MG63 (cell line): ENCODE measurements around the gene SLC39A9. TPM values are rescaled to one million over a fixed set of nuclear protein-coding genes. Genes with fewer than 3 reads are reported as not detected.
"Not testable (repeated sequence)": the region's sequence is repeated elsewhere in the genome, so short reads cannot be mapped to it uniquely, and the experiment has no call there.

ENCODE experiments used
- DNase-seq: peaks from one replicate; pipeline ENCODE4 v3.0.0-alpha.2; 2020
- H3K27me3 ChIP-seq: fragments of 250-450 bp; sonication (Bioruptor Pico); 2 replicates; pipeline ENCODE4 v1.5.1; 2020; ENCODE audit warnings: mild to moderate bottlenecking, moderate library complexity
- H3K36me3 ChIP-seq: fragments of 250-450 bp; sonication (Bioruptor Pico); 2 replicates; pipeline ENCODE4 v1.5.1; 2020; ENCODE audit warnings: mild to moderate bottlenecking, moderate library complexity
- H3K4me3 ChIP-seq: fragments of 250-450 bp; sonication (Bioruptor Pico); 2 replicates; pipeline ENCODE4 v1.5.1; 2020; ENCODE audit warnings: mild to moderate bottlenecking, moderate library complexity
- H3K9me3 ChIP-seq: fragments of 250-450 bp; sonication (Bioruptor Pico); 2 replicates; pipeline ENCODE4 v1.5.1; 2020; ENCODE audit warnings: mild to moderate bottlenecking, moderate library complexity
- total RNA-seq: library from RNA; depleted of rRNA; stranded (reverse); fragments of >200 nt; shearing (Covaris generic); gene quantifications from 2 replicates; pipeline ENCODE4 v1.2.3, GENCODE V29; 2014; ENCODE audit warnings: low replicate concordance

SLC39A9 gene
- total RNA-seq, 1 experiment from 2014 or later, result 54.2 TPM

- H3K4me3 ChIP-seq, result no peak overlapping the region
- H3K9me3 ChIP-seq, result no peaks in the 10 kb centered on the region
- no peaks in the 10 kb centered on the region for H3K27me3 ChIP-seq
- peaks cover 9% of the 10 kb centered on the region for H3K36me3 ChIP-seq
- no peak for DNase-seq
Observed at GRCh38 chr14:69439521-69440270, 41.2 kb downstream of the SLC39A9 start.

- no peak for DNase-seq
Observed at GRCh38 chr14:69441948-69442347, 43.5 kb downstream of the SLC39A9 start.

GRCh38 chr14:69443296-69443805, 44.9 kb downstream of the SLC39A9 start:
- no peaks in the 10 kb centered on the region for H3K27me3 ChIP-seq
- no peak for DNase-seq

More at GRCh38 chr14:69441948-69442347, 43.5 kb downstream of the SLC39A9 start:
- H3K36me3 ChIP-seq, result peaks cover 9% of the 10 kb centered on the region
- no peaks in the 10 kb centered on the region for H3K9me3 ChIP-seq
- no peaks in the 10 kb centered on the region for H3K27me3 ChIP-seq
- H3K4me3 ChIP-seq, result no peak overlapping the region

GRCh38 chr14:69449216-69449615, 50.7 kb downstream of the SLC39A9 start:
- no peaks in the 10 kb centered on the region for H3K27me3 ChIP-seq
- no peaks in the 10 kb centered on the region for H3K9me3 ChIP-seq
- no peak for DNase-seq
- no peak overlapping the region for H3K4me3 ChIP-seq
- no peaks in the 10 kb centered on the region for H3K36me3 ChIP-seq

More at GRCh38 chr14:69443296-69443805, 44.9 kb downstream of the SLC39A9 start:
- no peaks in the 10 kb centered on the region for H3K9me3 ChIP-seq
- peaks cover 9% of the 10 kb centered on the region for H3K36me3 ChIP-seq
- no peak overlapping the region for H3K4me3 ChIP-seq

GRCh38 chr14:69451941-69452340, 53.4 kb downstream of the SLC39A9 start:
- Histone ChIP-seq H3K36me3 (no peaks in the 10 kb centered on the region), H3K27me3 (no peaks in the 10 kb centered on the region), H3K9me3 (no peaks in the 10 kb centered on the region), H3K4me3 (no peak overlapping the region)
- DNase-seq, result no peak

GRCh38 chr14:69458350-69458749, 59.9 kb downstream of the SLC39A9 start:
- H3K36me3 ChIP-seq, result peaks cover 10% of the 10 kb centered on the region; the same call in 1 of the 2 replicates
- no peak for DNase-seq

GRCh38 chr14:69459122-69459521, 60.6 kb downstream of the SLC39A9 start:
- no peak overlapping the region for H3K4me3 ChIP-seq
- no peaks in the 10 kb centered on the region for H3K9me3 ChIP-seq
- peaks cover 10% of the 10 kb centered on the region; the same call in 1 of the 2 replicates for H3K36me3 ChIP-seq
- no peaks in the 10 kb centered on the region for H3K27me3 ChIP-seq
- DNase-seq, result no peak

More at GRCh38 chr14:69458350-69458749, 59.9 kb downstream of the SLC39A9 start:
- H3K27me3 ChIP-seq, result no peaks in the 10 kb centered on the region
- H3K4me3 ChIP-seq, result no peak overlapping the region
- H3K9me3 ChIP-seq, result no peaks in the 10 kb centered on the region

GRCh38 chr14:69460093-69460701, 61.7 kb downstream of the SLC39A9 start:
- no peak overlapping the region for H3K4me3 ChIP-seq
- H3K9me3 ChIP-seq, result no peaks in the 10 kb centered on the region
- H3K36me3 ChIP-seq, result peaks cover 10% of the 10 kb centered on the region; the same call in 1 of the 2 replicates
- H3K27me3 ChIP-seq, result no peaks in the 10 kb centered on the region
- DNase-seq, result peak; percentile 51

- no peak for DNase-seq
- H3K4me3 ChIP-seq, result no peak overlapping the region
Observed at GRCh38 chr14:69464379-69464778, 65.9 kb downstream of the SLC39A9 start.

GRCh38 chr14:69464829-69465228, 66.3 kb downstream of the SLC39A9 start:
- peaks cover 10% of the 10 kb centered on the region; the same call in 1 of the 2 replicates for H3K36me3 ChIP-seq
- peak; percentile 70 for DNase-seq
- no peak overlapping the region for H3K4me3 ChIP-seq
- no peaks in the 10 kb centered on the region for H3K27me3 ChIP-seq
- H3K9me3 ChIP-seq, result no peaks in the 10 kb centered on the region

More at GRCh38 chr14:69464379-69464778, 65.9 kb downstream of the SLC39A9 start:
- peaks cover 10% of the 10 kb centered on the region; the same call in 1 of the 2 replicates for H3K36me3 ChIP-seq
- no peaks in the 10 kb centered on the region for H3K27me3 ChIP-seq
- no peaks in the 10 kb centered on the region for H3K9me3 ChIP-seq

GRCh38 chr14:69468949-69469348, 70.5 kb downstream of the SLC39A9 start:
- Histone ChIP-seq H3K9me3 (no peaks in the 10 kb centered on the region), H3K4me3 (no peak overlapping the region), H3K36me3 (no peaks in the 10 kb centered on the region), H3K27me3 (no peaks in the 10 kb centered on the region)
- no peak for DNase-seq

GRCh38 chr14:69471436-69471835, 72.9 kb downstream of the SLC39A9 start:
- H3K4me3 ChIP-seq, result no peak overlapping the region
- no peaks in the 10 kb centered on the region for H3K36me3 ChIP-seq
- DNase-seq, result no peak
- H3K9me3 ChIP-seq, result no peaks in the 10 kb centered on the region
- H3K27me3 ChIP-seq, result no peaks in the 10 kb centered on the region

- Histone ChIP-seq H3K4me3 (no peak overlapping the region), H3K27me3 (no peaks in the 10 kb centered on the region), H3K9me3 (no peaks in the 10 kb centered on the region), H3K36me3 (no peaks in the 10 kb centered on the region)
- DNase-seq, result no peak
Observed at GRCh38 chr14:69471916-69472315, 73.4 kb downstream of the SLC39A9 start.

GRCh38 chr14:69473260-69473659, 74.8 kb downstream of the SLC39A9 start:
- DNase-seq, result no peak
- Histone ChIP-seq H3K9me3 (no peaks in the 10 kb centered on the region), H3K36me3 (no peaks in the 10 kb centered on the region), H3K27me3 (no peaks in the 10 kb centered on the region), H3K4me3 (no peak overlapping the region)

- no peak for DNase-seq
Observed at GRCh38 chr14:69473946-69474345, 75.5 kb downstream of the SLC39A9 start.

GRCh38 chr14:69475194-69475818, 76.8 kb downstream of the SLC39A9 start:
- Histone ChIP-seq H3K9me3 (no peaks in the 10 kb centered on the region), H3K4me3 (no peak overlapping the region), H3K36me3 (no peaks in the 10 kb centered on the region), H3K27me3 (no peaks in the 10 kb centered on the region)
- DNase-seq, result peak; percentile 33

More at GRCh38 chr14:69473946-69474345, 75.5 kb downstream of the SLC39A9 start:
- Histone ChIP-seq H3K9me3 (no peaks in the 10 kb centered on the region), H3K36me3 (no peaks in the 10 kb centered on the region), H3K27me3 (no peaks in the 10 kb centered on the region), H3K4me3 (no peak overlapping the region)

GRCh38 chr14:69476824-69477450, 78.4 kb downstream of the SLC39A9 start:
- H3K4me3 ChIP-seq, H3K36me3 ChIP-seq, DNase-seq, H3K27me3 ChIP-seq, H3K9me3 ChIP-seq: not testable (repeated sequence)
